Pericardium fibroblast (primary cell): ENCODE measurements around the gene OR1N1. TPM values are rescaled to one million over a fixed set of nuclear protein-coding genes. Genes with fewer than 3 reads are reported as not detected.

Experiments
- total RNA-seq: library from RNA; depleted of rRNA; stranded (reverse); fragments of >200 nt; gene quantifications from 2 replicates; pipeline ENCODE4 v1.2.3, GENCODE V29; 2015

Gene OR1N1
- not detected in 2 replicates for total RNA-seq

GRCh38 chr9:122527193-122527592, at the start of gene OR1N1:
Gene OR1N1, minus strand, starts transcription at chr9:122527293. Its CDS starts 0 bp downstream, at chr9:122527293.

GRCh38 chr9:122552812-122553211, 25.7 kb upstream of the OR1N1 start, which contains the start of gene OR1N2:
Gene OR1N2, plus strand, starts transcription at chr9:122553112. Its CDS starts 100 bp downstream, at chr9:122553212.

GRCh38 chr9:122518841-122519240, 8.3 kb downstream of the OR1N1 start, which contains the start of gene OR1J4:
Gene OR1J4, plus strand, starts transcription at chr9:122519141. Its CDS starts 0 bp downstream, at chr9:122519141.

GRCh38 chr9:122510502-122510901, 16.6 kb downstream of the OR1N1 start, which contains the start of gene OR1J2:
Gene OR1J2, plus strand, starts transcription at chr9:122510802. Its CDS starts 0 bp downstream, at chr9:122510802.

GRCh38 chr9:122477826-122478225, 49.3 kb downstream of the OR1N1 start, which contains the start of gene OR1J1:
Gene OR1J1, minus strand, starts transcription at chr9:122477926. Its CDS starts 0 bp downstream, at chr9:122477926.

Other genes with a start within 250 kb of the OR1N1 start
- gene PTGS1, start 156.3 kb downstream of the OR1N1 start, total RNA-seq = 110 and 302 TPM in 2 replicates
- gene OR1J1, start 49.4 kb downstream of the OR1N1 start, total RNA-seq = not detected in 2 replicates
- not detected in 2 replicates for gene OR1J2, start 16.5 kb downstream of the OR1N1 start, total RNA-seq
- not detected in 2 replicates for gene OR1J4, start 8.2 kb downstream of the OR1N1 start, total RNA-seq
- not detected in 2 replicates for gene OR1N2, start 25.8 kb upstream of the OR1N1 start, total RNA-seq
- not detected in 2 replicates for gene OR1L8, start 56.1 kb upstream of the OR1N1 start, total RNA-seq
- not detected in 2 replicates for gene OR1Q1, start 87.4 kb upstream of the OR1N1 start, total RNA-seq
- gene OR1B1, start 130.3 kb upstream of the OR1N1 start, total RNA-seq = not detected in 2 replicates
- not detected in 2 replicates for gene OR1L1, start 134.4 kb upstream of the OR1N1 start, total RNA-seq
- not detected in 2 replicates for gene OR1L3, start 147.8 kb upstream of the OR1N1 start, total RNA-seq
- not detected in 2 replicates for gene OR1L4, start 196.7 kb upstream of the OR1N1 start, total RNA-seq
- gene OR1L6, start 215.0 kb upstream of the OR1N1 start, total RNA-seq = not detected in 2 replicates